Stomach (tissue), 4 donors: Measurements from ENCODE around the gene OR51I1.

Experiments used
- POLR2A ChIP-seq, 4 donors: fragments of 450-650 bp; IDR thresholded peaks; one replicate each; pipeline ENCODE4 v1.6.1; 2016; ENCODE audit warnings: antibody characterized with exemption in 4 of 4, control low read depth in 2 of 4, mild to moderate bottlenecking in 1 of 4, moderate library complexity in 1 of 4
- TF ChIP-seq, protein P1 (sequence below), 7 experiments: fragments of 450-650 bp in 4 of 7; fragments of 200-600 bp in 3 of 7; sonication (generic) in 3 of 7; IDR thresholded peaks; one replicate each; pipeline ENCODE4 v1.5.1; 2016 to 2019; ENCODE audit warnings: antibody characterized with exemption in 7 of 7, control low read depth in 2 of 7, mild to moderate bottlenecking in 1 of 7

DNA sequence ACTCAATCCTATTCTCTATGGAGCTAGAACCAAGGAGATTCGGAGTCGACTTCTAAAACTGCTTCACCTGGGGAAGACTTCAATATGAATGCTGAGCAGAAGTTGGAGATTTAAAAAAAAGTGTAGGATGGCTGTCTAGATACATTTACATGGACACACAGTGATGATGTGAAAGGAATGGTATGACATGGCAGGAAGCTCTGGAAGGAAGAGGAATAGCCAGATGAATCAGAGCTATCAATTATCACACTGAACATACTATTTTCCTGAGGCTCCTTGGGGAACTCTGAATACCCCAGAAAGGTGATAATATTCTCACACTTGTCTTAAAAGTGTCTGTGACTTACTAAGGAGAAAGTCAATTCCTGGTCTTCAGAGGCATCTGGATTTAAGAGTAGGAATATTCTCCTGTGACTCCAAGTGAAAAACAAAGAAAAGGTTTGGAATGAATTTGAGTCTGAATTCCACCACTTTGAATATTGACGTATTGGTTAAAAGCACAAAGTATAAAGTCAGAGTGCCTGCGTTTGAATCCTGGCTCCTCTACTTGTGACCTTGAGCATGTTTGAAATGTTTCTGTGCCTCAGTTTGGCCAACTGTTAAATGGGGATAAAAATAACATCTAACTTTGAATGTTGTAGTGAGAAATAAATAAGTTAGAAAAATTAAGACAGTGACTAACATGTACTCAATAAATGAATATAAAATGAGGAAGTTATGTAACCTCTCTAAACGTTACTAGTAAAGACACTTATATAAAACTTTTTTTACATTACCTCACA, 48.5 kb upstream of the OR51I1 start:
- no peak for TF ChIP-seq POLR2A (IDR thresholded peaks at IDR 0.05)
- TF ChIP-seq, protein P1, sequence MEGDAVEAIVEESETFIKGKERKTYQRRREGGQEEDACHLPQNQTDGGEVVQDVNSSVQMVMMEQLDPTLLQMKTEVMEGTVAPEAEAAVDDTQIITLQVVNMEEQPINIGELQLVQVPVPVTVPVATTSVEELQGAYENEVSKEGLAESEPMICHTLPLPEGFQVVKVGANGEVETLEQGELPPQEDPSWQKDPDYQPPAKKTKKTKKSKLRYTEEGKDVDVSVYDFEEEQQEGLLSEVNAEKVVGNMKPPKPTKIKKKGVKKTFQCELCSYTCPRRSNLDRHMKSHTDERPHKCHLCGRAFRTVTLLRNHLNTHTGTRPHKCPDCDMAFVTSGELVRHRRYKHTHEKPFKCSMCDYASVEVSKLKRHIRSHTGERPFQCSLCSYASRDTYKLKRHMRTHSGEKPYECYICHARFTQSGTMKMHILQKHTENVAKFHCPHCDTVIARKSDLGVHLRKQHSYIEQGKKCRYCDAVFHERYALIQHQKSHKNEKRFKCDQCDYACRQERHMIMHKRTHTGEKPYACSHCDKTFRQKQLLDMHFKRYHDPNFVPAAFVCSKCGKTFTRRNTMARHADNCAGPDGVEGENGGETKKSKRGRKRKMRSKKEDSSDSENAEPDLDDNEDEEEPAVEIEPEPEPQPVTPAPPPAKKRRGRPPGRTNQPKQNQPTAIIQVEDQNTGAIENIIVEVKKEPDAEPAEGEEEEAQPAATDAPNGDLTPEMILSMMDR (IDR thresholded peaks at IDR 0.05): no peak
